Endodermal cell (in vitro differentiated cells): Measurements from ENCODE around the gene GCSAM. TPM values are rescaled to one million over a fixed set of nuclear protein-coding genes. Genes with fewer than 3 reads are reported as not detected.

Experiments
- DNase-seq: peaks from one replicate; pipeline ENCODE4 v3.0.0-alpha.2; 2017
- H3K27ac ChIP-seq: 2 replicates; pipeline ENCODE4 v1.5.1; 2013; ENCODE audit warnings: mild to moderate bottlenecking, low read depth, low read length, moderate library complexity
- H3K27me3 ChIP-seq: 2 replicates; pipeline ENCODE4 v1.6.1; 2013; ENCODE audit warnings: mild to moderate bottlenecking, low read length, moderate library complexity; ENCODE audit not compliant: insufficient read depth, control insufficient read depth, poor library complexity, severe bottlenecking
- H3K36me3 ChIP-seq: 2 replicates; pipeline ENCODE4 v1.7.0; 2013; ENCODE audit warnings: mild to moderate bottlenecking, low read length, moderate library complexity; ENCODE audit not compliant: control insufficient read depth, insufficient read depth
- H3K4me1 ChIP-seq: one replicate; pipeline ENCODE4 v1.7.0; 2013; ENCODE audit warnings: low read length; ENCODE audit not compliant: control insufficient read depth, insufficient read depth
- H3K4me3 ChIP-seq: 2 replicates; pipeline ENCODE4 v1.5.1; 2013; ENCODE audit warnings: mild to moderate bottlenecking, low read length, moderate library complexity
- H3K9ac ChIP-seq: 2 replicates; pipeline ENCODE4 v1.6.1; 2013; ENCODE audit warnings: mild to moderate bottlenecking, low read length, moderate library complexity; ENCODE audit not compliant: poor library complexity, severe bottlenecking; ENCODE audit errors: extremely low read depth
- H3K9me3 ChIP-seq: 2 replicates; pipeline ENCODE4 v1.6.1; 2013; ENCODE audit warnings: mild to moderate bottlenecking, low read length, moderate library complexity; ENCODE audit not compliant: control insufficient read depth
- H3K27ac Mint-ChIP-seq: 2 replicates; pipeline ENCODE4 v1.8.0; 2020; ENCODE audit warnings: mixed read lengths
- H3K27me3 Mint-ChIP-seq: 2 replicates; pipeline ENCODE4 v1.8.0; 2021; ENCODE audit warnings: mild to moderate bottlenecking, mixed read lengths; ENCODE audit not compliant: insufficient read depth
- H3K36me3 Mint-ChIP-seq: 2 replicates; pipeline ENCODE4 v1.8.0; 2020; ENCODE audit warnings: low read depth, mixed read lengths
- H3K4me1 Mint-ChIP-seq: 2 replicates; pipeline ENCODE4 v1.8.0; 2020; ENCODE audit warnings: mixed read lengths
- H3K4me3 Mint-ChIP-seq: 2 replicates; pipeline ENCODE4 v1.8.0; 2020; ENCODE audit warnings: mild to moderate bottlenecking, moderate library complexity, mixed read lengths
- H3K9me3 Mint-ChIP-seq: 2 replicates; pipeline ENCODE4 v1.8.0; 2020; ENCODE audit warnings: mild to moderate bottlenecking, mixed read lengths
- CTCF ChIP-seq: fragments of 200-600 bp; sonication (generic); conservative IDR thresholded peaks from 2 replicates; pipeline ENCODE4 v1.5.0; 2021; ENCODE audit warnings: antibody characterized with exemption, mild to moderate bottlenecking
- WGBS, 2 experiments: methylation state at CpG; one replicate each; pipeline versions ENCODE4 v1.1.5 to v1.1.7; 2013; ENCODE audit warnings: missing lambda C conversion rate in 2 of 2, mixed read lengths in 1 of 2; ENCODE audit not compliant: insufficient coverage in 1 of 2, insufficient read length in 1 of 2; 5-methylcytosine and 5-hydroxymethylcytosine counted together
- total RNA-seq, 2 donors: library from RNA; stranded (reverse); fragmentation: NEBNext Ultra II Directional in 1 of 2; extraction: Animal tissue kit (Norgen Biotek cat#: 25700) in 1 of 2; gene quantifications; 2 replicates in 1 of 2; 3 replicates in 1 of 2; pipeline ENCODE4 v1.2.1, GENCODE V29; 2021

Gene GCSAM
- total RNA-seq, 2 donors from 2014 or later: not detected

GRCh38 chr3:112111785-112112402 lies 21.2 kb downstream of the GCSAM start:
- Mint-ChIP-seq H3K9me3 (no peaks in the 10 kb centered on the region), H3K36me3 (no peaks in the 10 kb centered on the region), H3K27ac (no peak overlapping the region), H3K27me3 (no peaks in the 10 kb centered on the region), H3K4me3 (no peak overlapping the region), H3K4me1 (peaks cover 3% of the 10 kb centered on the region)
- Histone ChIP-seq H3K4me1 (peaks cover 3% of the 10 kb centered on the region), H3K36me3 (peaks cover 20% of the 10 kb centered on the region), H3K27me3 (no peaks in the 10 kb centered on the region), H3K4me3 (no peak overlapping the region), H3K9ac (no peak overlapping the region), H3K27ac (no peak overlapping the region), H3K9me3 (no peaks in the 10 kb centered on the region)
- whole genome bisulfite sequencing, 2 experiments: 41 to 42% methylated on average over 3 of the region's 3 CpGs
- peak; percentile 83 for DNase-seq
- TF ChIP-seq CTCF: peak; percentile 94

- no peaks in the 10 kb centered on the region for H3K27me3 ChIP-seq
- no peaks in the 10 kb centered on the region for H3K27me3 Mint-ChIP-seq
These were observed 23.7 kb downstream of the GCSAM start for GRCh38 chr3:112109322-112109721.

GRCh38 chr3:112104774-112105173 lies 28.3 kb downstream of the GCSAM start:
- WGBS, 2 experiments: 88% methylated on average over 2 of the region's 2 CpGs; no CpG with 5 or more reads in 1 of the 2 experiments
- H3K36me3 ChIP-seq: peaks cover 14% of the 10 kb centered on the region
- no peaks in the 10 kb centered on the region for H3K27me3 ChIP-seq
- no peaks in the 10 kb centered on the region for H3K36me3 Mint-ChIP-seq
- no peak overlapping the region for H3K4me3 Mint-ChIP-seq
- no peaks in the 10 kb centered on the region for H3K4me1 ChIP-seq
- no peak overlapping the region for H3K4me3 ChIP-seq
- H3K9ac ChIP-seq: no peak overlapping the region
- H3K9me3 Mint-ChIP-seq: no peaks in the 10 kb centered on the region
- no peak for TF ChIP-seq CTCF
- H3K9me3 ChIP-seq: no peaks in the 10 kb centered on the region
- H3K27ac Mint-ChIP-seq: no peak overlapping the region
- H3K27ac ChIP-seq: no peak overlapping the region
- DNase-seq: no peak
- H3K27me3 Mint-ChIP-seq: no peaks in the 10 kb centered on the region
- no peaks in the 10 kb centered on the region for H3K4me1 Mint-ChIP-seq

More at GRCh38 chr3:112109322-112109721, 23.7 kb downstream of the GCSAM start:
- Mint-ChIP-seq H3K4me3 (no peak overlapping the region), H3K4me1 (no peaks in the 10 kb centered on the region), H3K9me3 (no peaks in the 10 kb centered on the region), H3K36me3 (no peaks in the 10 kb centered on the region), H3K27ac (no peak overlapping the region)
- no peak for TF ChIP-seq CTCF
- H3K4me1 ChIP-seq: no peaks in the 10 kb centered on the region
- H3K9ac ChIP-seq: no peak overlapping the region
- 91 to 100% methylated on average over 1 to 5 of the region's 5 CpGs for WGBS, 2 experiments
- no peaks in the 10 kb centered on the region for H3K9me3 ChIP-seq
- H3K36me3 ChIP-seq: peaks cover 20% of the 10 kb centered on the region
- H3K4me3 ChIP-seq: no peak overlapping the region
- no peak for DNase-seq
- no peak overlapping the region for H3K27ac ChIP-seq
